IMR-90 (cell line): ENCODE results near the gene HSBP1L1. TPM values are rescaled to one million over a fixed set of nuclear protein-coding genes. Genes with fewer than 3 reads are reported as not detected.

Experiments used
- ATAC-seq: fragments of 200-7000 bp; cut with Tn5 transposase; 2 replicates; pipeline ENCODE4 v1.9.1; 2020; ENCODE audit warnings: low read depth, mild to moderate bottlenecking, moderate library complexity
- BruUV-seq: library from RNA; stranded (reverse); fragments of 400-500 nt; replicated peaks from 2 replicates; lab custom pipeline; 2021; lab: Mats Ljungman, UMichigan
- CTCF ChIA-PET: fragments of 300-600 bp; formaldehyde crosslinking; extraction: SDS; loops from one replicate; lab custom pipeline; 2021; ENCODE audit warnings: antibody characterized with exemption; lab: Yijun Ruan, JAX
- POLR2A ChIA-PET: fragments of 300-600 bp; sonication (Branson Sonifier 250); formaldehyde crosslinking; loops from one replicate; lab custom pipeline; 2022; ENCODE audit warnings: antibody characterized with exemption; ENCODE audit not compliant: unreplicated experiment; lab: Charles Lee
- DNase-seq: peaks from one replicate; pipeline ENCODE4 v3.0.0; 2013
- H2AFZ ChIP-seq: replicated peaks from 2 replicates; pipeline ENCODE3; 2013; ENCODE audit warnings: low read length, mild to moderate bottlenecking; ENCODE audit not compliant: poor library complexity
- H2AK5ac ChIP-seq: 2 replicates; pipeline ENCODE4 v1.6.1; 2013; ENCODE audit warnings: low read depth, low read length, inconsistent platforms
- H2AK9ac ChIP-seq: replicated peaks from 2 replicates; pipeline ENCODE3; 2013; ENCODE audit warnings: mild to moderate bottlenecking, low read depth, low read length, moderate library complexity; ENCODE audit not compliant: poor library complexity
- H2BK120ac ChIP-seq: 2 replicates; pipeline ENCODE4 v1.6.1; 2013; ENCODE audit warnings: low read depth, low read length, inconsistent platforms
- H2BK15ac ChIP-seq: 3 replicates; pipeline ENCODE4 v1.6.1; 2013; ENCODE audit warnings: low read depth, low read length, inconsistent platforms
- H2BK20ac ChIP-seq: 2 replicates; pipeline ENCODE4 v1.6.1; 2013; ENCODE audit warnings: low read depth, mild to moderate bottlenecking, inconsistent platforms, low read length, moderate library complexity
- H2BK5ac ChIP-seq: 2 replicates; pipeline ENCODE4 v1.6.1; 2013; ENCODE audit warnings: mild to moderate bottlenecking, low read depth, low read length, inconsistent platforms; ENCODE audit not compliant: poor library complexity, severe bottlenecking
- H3K14ac ChIP-seq: replicated peaks from 2 replicates; pipeline ENCODE4 v1.6.1; 2013; ENCODE audit warnings: low read depth, low read length, inconsistent platforms
- H3K18ac ChIP-seq: 2 replicates; pipeline ENCODE4 v1.6.1; 2013; ENCODE audit warnings: low read depth, low read length, control low read depth
- H3K23ac ChIP-seq: 2 replicates; pipeline ENCODE4 v1.6.1; 2013; ENCODE audit warnings: low read depth, low read length, inconsistent platforms
- H3K27ac ChIP-seq: 2 replicates; pipeline ENCODE4 v1.5.1; 2013; ENCODE audit warnings: mild to moderate bottlenecking, control low read depth, low read length; ENCODE audit not compliant: insufficient read depth
- H3K27me3 ChIP-seq: 2 replicates; pipeline ENCODE4 v1.6.1; 2013; ENCODE audit warnings: low read length; ENCODE audit not compliant: control insufficient read depth, insufficient read depth
- H3K36me3 ChIP-seq: 2 replicates; pipeline ENCODE4 v1.6.1; 2013; ENCODE audit warnings: low read length, mixed read lengths; ENCODE audit not compliant: control insufficient read depth, insufficient read depth
- H3K4ac ChIP-seq: 2 replicates; pipeline ENCODE4 v1.6.1; 2013; ENCODE audit warnings: low read depth, low read length, inconsistent platforms
- H3K4me1 ChIP-seq: 2 replicates; pipeline ENCODE4 v1.6.1; 2013; ENCODE audit warnings: low read length, mixed read lengths; ENCODE audit not compliant: control insufficient read depth, insufficient read depth
- H3K4me2 ChIP-seq: 2 replicates; pipeline ENCODE4 v1.6.1; 2013; ENCODE audit warnings: low read depth, mild to moderate bottlenecking, control low read depth, low read length, moderate library complexity
- H3K4me3 ChIP-seq: 2 replicates; pipeline ENCODE4 v1.5.1; 2013; ENCODE audit warnings: low read depth, mild to moderate bottlenecking, control low read depth, low read length, moderate library complexity; ENCODE audit not compliant: insufficient read depth
- H3K56ac ChIP-seq: 2 replicates; pipeline ENCODE4 v1.6.1; 2013; ENCODE audit warnings: low read length, inconsistent platforms; ENCODE audit not compliant: insufficient read depth; ENCODE audit errors: extremely low read depth
- H3K79me1 ChIP-seq, 2 experiments: 2 replicates each; pipeline ENCODE4 v1.6.1; 2013; ENCODE audit warnings: low read length in 2 of 2, inconsistent platforms in 1 of 2, low read depth in 1 of 2
- H3K9ac ChIP-seq: 2 replicates; pipeline ENCODE4 v1.6.1; 2013; ENCODE audit warnings: low read depth, low read length, control low read depth
- H3K9me1 ChIP-seq: 2 replicates; pipeline ENCODE4 v1.6.1; 2013; ENCODE audit warnings: low read length, inconsistent platforms; ENCODE audit not compliant: insufficient read depth
- H3K9me3 ChIP-seq: 2 replicates; pipeline ENCODE4 v1.6.1; 2013; ENCODE audit warnings: low read length; ENCODE audit not compliant: control insufficient read depth, insufficient read depth
- H4K20me1 ChIP-seq: 2 replicates; pipeline ENCODE4 v1.6.1; 2013; ENCODE audit warnings: low read length, inconsistent platforms; ENCODE audit not compliant: insufficient read depth
- H4K5ac ChIP-seq: 2 replicates; pipeline ENCODE4 v1.6.1; 2013; ENCODE audit warnings: mild to moderate bottlenecking, low read depth, low read length, control low read depth
- H4K8ac ChIP-seq, 2 experiments: 2 replicates each; pipeline ENCODE4 v1.6.1; 2013; ENCODE audit warnings: low read depth in 2 of 2, low read length in 2 of 2, control low read depth in 1 of 2, inconsistent platforms in 1 of 2
- H4K91ac ChIP-seq: 2 replicates; pipeline ENCODE4 v1.6.1; 2013; ENCODE audit warnings: low read depth, low read length, inconsistent platforms; ENCODE audit not compliant: insufficient read depth
- BHLHE40 ChIP-seq: fragments of 150-350 bp; IDR thresholded peaks from 2 replicates; pipeline ENCODE4 v1.6.1; 2016; ENCODE audit warnings: mild to moderate bottlenecking, low read depth, low read length
- CEBPB ChIP-seq: IDR thresholded peaks from 2 replicates; pipeline ENCODE4 v1.6.1; 2012; ENCODE audit warnings: low read depth, low read length, improper control_type of control experiment
- CHD1 ChIP-seq: IDR thresholded peaks from 2 replicates; pipeline ENCODE4 v1.6.1; 2012; ENCODE audit warnings: low read depth, low read length, improper control_type of control experiment
- CTCF ChIP-seq: conservative IDR thresholded peaks from 2 replicates; pipeline ENCODE4 v1.5.1; 2012; ENCODE audit warnings: mild to moderate bottlenecking, low read depth, low read length, improper control_type of control experiment
- ELK1 ChIP-seq: fragments of 150-350 bp; IDR thresholded peaks from 2 replicates; pipeline ENCODE4 v1.6.1; 2016; ENCODE audit warnings: low read depth, mild to moderate bottlenecking, low read length, moderate library complexity, borderline replicate concordance
- FOS ChIP-seq: fragments of 150-350 bp; IDR thresholded peaks from 2 replicates; pipeline ENCODE4 v1.6.1; 2016; ENCODE audit warnings: low read depth, low read length
- MAFK ChIP-seq: IDR thresholded peaks from 2 replicates; pipeline ENCODE4 v1.6.1; 2012; ENCODE audit warnings: low read depth, low read length, improper control_type of control experiment
- MAZ ChIP-seq: IDR thresholded peaks from 2 replicates; pipeline ENCODE4 v1.6.1; 2012; ENCODE audit warnings: low read depth, mild to moderate bottlenecking, low read length, improper control_type of control experiment, moderate library complexity, borderline replicate concordance
- MXI1 ChIP-seq: IDR thresholded peaks from 2 replicates; pipeline ENCODE4 v1.6.1; 2012; ENCODE audit warnings: low read depth, mild to moderate bottlenecking, low read length, moderate library complexity, borderline replicate concordance
- NFE2L2 ChIP-seq: fragments of 150-350 bp; IDR thresholded peaks from 2 replicates; pipeline ENCODE4 v1.6.1; 2016; ENCODE audit warnings: low read depth, mild to moderate bottlenecking, low read length
- POLR2A ChIP-seq: IDR thresholded peaks from 2 replicates; pipeline ENCODE4 v1.6.1; 2012; ENCODE audit warnings: mild to moderate bottlenecking, low read depth, low read length
- RCOR1 ChIP-seq: IDR thresholded peaks from 2 replicates; pipeline ENCODE4 v1.6.1; 2012; ENCODE audit warnings: mild to moderate bottlenecking, low read length, improper control_type of control experiment; ENCODE audit not compliant: insufficient replicate concordance
- RFX5 ChIP-seq: IDR thresholded peaks from 2 replicates; pipeline ENCODE4 v1.8.0; 2012; ENCODE audit warnings: low read depth, mild to moderate bottlenecking, low read length, moderate library complexity
- SMC3 ChIP-seq: fragments of 150-350 bp; IDR thresholded peaks from 2 replicates; pipeline ENCODE4 v1.6.1; 2016; ENCODE audit warnings: low read depth, mild to moderate bottlenecking, antibody characterized with exemption, low read length, moderate library complexity
- USF2 ChIP-seq: fragments of 150-350 bp; IDR thresholded peaks from 2 replicates; pipeline ENCODE4 v1.6.1; 2017; ENCODE audit warnings: mild to moderate bottlenecking, antibody characterized with exemption, low read length, low read depth
- WGBS, 2 experiments: methylation state at CpG; one replicate each; pipeline versions ENCODE4 v1.1.5 to v1.1.7; 2013; ENCODE audit warnings: missing lambda C conversion rate in 2 of 2; ENCODE audit not compliant: insufficient read length in 1 of 2; ENCODE audit errors: extremely low coverage in 2 of 2; 5-methylcytosine and 5-hydroxymethylcytosine counted together
- dilution Hi-C: fragments of 300-500 bp; cut with HindIII; formaldehyde crosslinking; loops from one replicate; pipeline ENCODE4 v1.14.3; 2018; ENCODE audit warnings: low sequenced_read_pairs; ENCODE audit not compliant: unreplicated experiment
- in situ Hi-C: fragments of 300-500 bp; cut with MboI; formaldehyde crosslinking; loops from 3 replicates; pipeline ENCODE4 v1.14.3; 2019; ENCODE audit warnings: low sequenced_read_pairs, inconsistent platforms, mixed read lengths
- intact Hi-C: fragments of 100-400 bp; cut with micrococcal nuclease; formaldehyde crosslinking; loops from 2 replicates; pipeline ENCODE4 v1.10.0; 2022
- polyA plus RNA-seq, 3 experiments: library from polyadenylated mRNA; depleted of rRNA; stranded (reverse); fragments of >200 nt; gene quantifications; 2 replicates each; pipeline ENCODE4 v1.2.3, GENCODE V29; 2012; ENCODE audit warnings: low replicate concordance in 1 of 3
- total RNA-seq: library from RNA; depleted of rRNA; stranded (reverse); fragments of >200 nt; gene quantifications from 2 replicates; pipeline ENCODE4 v1.2.3, GENCODE V29; 2012

Gene HSBP1L1
- total and polyA plus RNA-seq, 2 of the 4 experiments (the other 2 are of a cell fraction) = 8.6 to 18.0 TPM

- Histone ChIP-seq H2BK15ac (no peak overlapping the region), H3K56ac (no peak overlapping the region), H3K23ac (no peak overlapping the region), H2BK120ac (no peak overlapping the region), H4K5ac (no peak overlapping the region), H3K9me1 (peaks cover 6% of the 10 kb centered on the region), H2AFZ (no peak overlapping the region), H2BK20ac (no peak overlapping the region), H2BK5ac (no peak overlapping the region), H2AK9ac (no peak overlapping the region), H3K79me1 (peaks cover 28 to 61% of the 10 kb centered on the region in 2 experiments), H2AK5ac (no peak overlapping the region), H4K8ac (no peak overlapping the region), H3K14ac (no peak overlapping the region), H3K9me3 (peaks cover 24% of the 10 kb centered on the region), H3K4me3 (no peak overlapping the region), H3K18ac (no peak overlapping the region), H3K27me3 (no peaks in the 10 kb centered on the region), H3K4ac (no peak overlapping the region), H3K27ac (no peak overlapping the region), H4K20me1 (peaks cover 27% of the 10 kb centered on the region), H3K4me2 (no peak overlapping the region), H3K36me3 (peaks cover 40% of the 10 kb centered on the region), H3K9ac (no peak overlapping the region), H3K4me1 (no peaks in the 10 kb centered on the region), H4K91ac (no peak overlapping the region)
- no peak for TF ChIP-seq FOS
- no peak for TF ChIP-seq USF2
- TF ChIP-seq CTCF = no peak
- no peak for TF ChIP-seq NFE2L2
- no peak for TF ChIP-seq SMC3
- TF ChIP-seq POLR2A = no peak
- TF ChIP-seq MAFK = no peak
- TF ChIP-seq ELK1 = no peak
- TF ChIP-seq CHD1 = no peak
- TF ChIP-seq CEBPB = no peak
- TF ChIP-seq MXI1 = no peak
- no peak for TF ChIP-seq RCOR1
- no peak for TF ChIP-seq BHLHE40
- TF ChIP-seq MAZ = no peak
- TF ChIP-seq RFX5 = no peak
- BruUV-seq = no TSS peak
- ChIA-PET CTCF (no interaction called here), POLR2A (no interaction called here)
- dilution Hi-C loops (no loop called here), in situ Hi-C loops (no loop called here), intact Hi-C loops (no loop called here)
- DNase-seq (no peak), ATAC-seq (no peak)
- no CpG with 5 or more reads among the region's 3 CpGs for WGBS, 2 experiments
Observed at GRCh38 chr18:79932907-79933306, 31.5 kb upstream of the HSBP1L1 start.
